HepG2 (cell line): ENCODE data around the gene GMEB2. TPM values are rescaled to one million over a fixed set of nuclear protein-coding genes. Genes with fewer than 3 reads are reported as not detected.

Experiments used
- BHLHE40 ChIP-seq: IDR thresholded peaks from 2 replicates; pipeline ENCODE4 v1.6.1; 2011; ENCODE audit warnings: low read length, improper control_type of control experiment
- HNRNPH1 ChIP-seq: fragments of 200-400 bp; formaldehyde crosslinking; optimal IDR thresholded peaks from 2 replicates; pipeline ENCODE3; 2017; ENCODE audit warnings: mild to moderate bottlenecking, low read depth, low read length
- HOXA9 ChIP-seq: sonication (generic); formaldehyde crosslinking; IDR thresholded peaks from 2 replicates; pipeline ENCODE4 v1.8.1; 2022; ENCODE audit warnings: missing genetic modification reagents, mild to moderate bottlenecking, moderate library complexity, borderline replicate concordance
- KDM1A ChIP-seq: IDR thresholded peaks from 2 replicates; pipeline ENCODE4 v1.6.1; 2016; ENCODE audit warnings: missing compliant biosample characterization
- LRRFIP1 ChIP-seq: sonication (generic); formaldehyde crosslinking; conservative IDR thresholded peaks from 2 replicates; pipeline ENCODE4 v1.4.0; 2020; ENCODE audit warnings: missing genetic modification reagents
- NCOA2 ChIP-seq: sonication (generic); formaldehyde crosslinking; IDR thresholded peaks from 2 replicates; pipeline ENCODE4 v1.8.0; 2022; ENCODE audit warnings: inconsistent platforms
- RXRA ChIP-seq: sonication (generic); formaldehyde crosslinking; IDR thresholded peaks from 2 replicates; pipeline ENCODE4 v1.5.1; 2020; ENCODE audit warnings: missing genetic modification reagents
- SAFB2 ChIP-seq: sonication (generic); formaldehyde crosslinking; IDR thresholded peaks from 2 replicates; pipeline ENCODE4 v1.5.1; 2020; ENCODE audit warnings: missing genetic modification reagents, low read depth, mild to moderate bottlenecking, borderline replicate concordance
- SOX13 ChIP-seq, 3 experiments: fragments of 450-650 bp in 1 of 3; sonication (generic) in 1 of 3; formaldehyde crosslinking in 1 of 3; IDR thresholded peaks in 2 of 3; conservative IDR thresholded peaks in 1 of 3; 2 replicates each; pipeline versions ENCODE4 v1.5.0 to v1.6.1; 2016 to 2020; ENCODE audit warnings: antibody characterized with exemption in 1 of 3, mild to moderate bottlenecking in 1 of 3, missing compliant biosample characterization in 1 of 3, missing genetic modification reagents in 1 of 3, moderate library complexity in 1 of 3
- STAT5B ChIP-seq: sonication (generic); formaldehyde crosslinking; IDR thresholded peaks from 2 replicates; pipeline ENCODE4 v1.4.0; 2020; ENCODE audit warnings: missing genetic modification reagents
- TFDP1 ChIP-seq: IDR thresholded peaks from 2 replicates; pipeline ENCODE4 v1.6.1; 2016; ENCODE audit warnings: missing compliant biosample characterization, missing genetic modification reagents, borderline replicate concordance
- YEATS2 ChIP-seq: sonication (generic); formaldehyde crosslinking; IDR thresholded peaks from 2 replicates; pipeline ENCODE4 v1.4.0; 2020; ENCODE audit warnings: missing genetic modification reagents, borderline replicate concordance
- ZBTB7A ChIP-seq: sonication (generic); formaldehyde crosslinking; IDR thresholded peaks from 2 replicates; pipeline ENCODE4 v1.8.0; 2022; ENCODE audit warnings: mild to moderate bottlenecking, missing genetic modification reagents
- ZNF12 ChIP-seq: sonication (generic); formaldehyde crosslinking; IDR thresholded peaks from 2 replicates; pipeline ENCODE4 v1.5.0; 2020; ENCODE audit warnings: missing genetic modification reagents
- ZNF205 ChIP-seq: IDR thresholded peaks from 2 replicates; pipeline ENCODE4 v1.6.1; 2018; ENCODE audit warnings: missing biosample characterization, missing genetic modification reagents
- ZNF326 ChIP-seq: sonication (generic); formaldehyde crosslinking; IDR thresholded peaks from 2 replicates; pipeline ENCODE4 v1.4.0; 2020; ENCODE audit warnings: missing genetic modification reagents, borderline replicate concordance
- ZNF33B ChIP-seq: sonication (generic); formaldehyde crosslinking; IDR thresholded peaks from 2 replicates; pipeline ENCODE4 v1.5.1; 2020; ENCODE audit warnings: mild to moderate bottlenecking, missing genetic modification reagents
- ZNF446 ChIP-seq: sonication (generic); formaldehyde crosslinking; IDR thresholded peaks from 2 replicates; pipeline ENCODE4 v1.5.0; 2020; ENCODE audit warnings: mild to moderate bottlenecking, missing genetic modification reagents
- polyA plus RNA-seq, 8 experiments: library from polyadenylated mRNA; depleted of rRNA in 3 of 8; stranded (reverse) in 7 of 8; unstranded in 1 of 8; fragments of >200 nt; fragmentation: Illumina TruSeq in 4 of 8; extraction: Trizol in 4 of 8; gene quantifications; 2 replicates each; pipeline versions ENCODE4 v1.2.1 to v1.2.3, GENCODE V29; 2011 to 2016; ENCODE audit warnings: low read depth in 4 of 8, missing spikeins in 1 of 8, mixed read lengths in 1 of 8; ENCODE audit not compliant: insufficient read depth in 1 of 8
- total RNA-seq, 5 experiments: library from RNA; depleted of rRNA; stranded (reverse); fragments of >200 nt; fragmentation: Illumina TruSeq; extraction: Trizol; gene quantifications; 2 replicates each; pipeline ENCODE4 v1.2.3, GENCODE V29; 2016; ENCODE audit warnings: low read depth in 1 of 5
- TF ChIP-seq, protein P1 (sequence below): IDR thresholded peaks from 2 replicates; pipeline ENCODE4 v1.6.1; 2016; ENCODE audit warnings: mild to moderate bottlenecking
- TF ChIP-seq, protein P2 (sequence below): sonication (generic); formaldehyde crosslinking; conservative IDR thresholded peaks from 2 replicates; pipeline ENCODE4 v1.8.0; 2022; ENCODE audit warnings: missing genetic modification reagents

The GMEB2 gene
- total and polyA plus RNA-seq, 2 of the 13 experiments (the other 11 are each of a cell fraction or from before 2014, with no cell fraction given): 10.6 to 12.4 TPM

- TF ChIP-seq, protein P1, sequence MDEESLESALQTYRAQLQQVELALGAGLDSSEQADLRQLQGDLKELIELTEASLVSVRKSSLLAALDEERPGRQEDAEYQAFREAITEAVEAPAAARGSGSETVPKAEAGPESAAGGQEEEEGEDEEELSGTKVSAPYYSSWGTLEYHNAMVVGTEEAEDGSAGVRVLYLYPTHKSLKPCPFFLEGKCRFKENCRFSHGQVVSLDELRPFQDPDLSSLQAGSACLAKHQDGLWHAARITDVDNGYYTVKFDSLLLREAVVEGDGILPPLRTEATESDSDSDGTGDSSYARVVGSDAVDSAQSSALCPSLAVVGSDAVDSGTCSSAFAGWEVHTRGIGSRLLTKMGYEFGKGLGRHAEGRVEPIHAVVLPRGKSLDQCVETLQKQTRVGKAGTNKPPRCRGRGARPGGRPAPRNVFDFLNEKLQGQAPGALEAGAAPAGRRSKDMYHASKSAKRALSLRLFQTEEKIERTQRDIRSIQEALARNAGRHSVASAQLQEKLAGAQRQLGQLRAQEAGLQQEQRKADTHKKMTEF (CRISPR knock-in tag): peak; percentile 48; the same call in 1 of the 2 replicates
- TF ChIP-seq HOXA9 (CRISPR knock-in tag): peak; percentile 41; the same call in 1 of the 2 replicates
- no peak for TF ChIP-seq HNRNPH1
- peak; percentile 12; the same call in 1 of the 2 replicates for TF ChIP-seq ZBTB7A (CRISPR knock-in tag)
- no peak for TF ChIP-seq RXRA (CRISPR knock-in tag)
- no peak for TF ChIP-seq STAT5B
- TF ChIP-seq SAFB2 (CRISPR knock-in tag): peak; percentile 44; the same call in 1 of the 2 replicates
- no peak for TF ChIP-seq SOX13 (IDR thresholded peaks at IDR 0.05)
- TF ChIP-seq SOX13 (CRISPR knock-in tag; conservative IDR thresholded peaks at IDR 0.05 in 1 of 2, IDR thresholded peaks at IDR 0.05 in 1 of 2): peak in 1 of 2 experiments; percentile 14; a peak in 1 of 4 replicates
- TF ChIP-seq YEATS2: 0 out of 2 replicates have a peak, but pooled peaks have one; percentile 62
- peak; percentile 43; the same call in 1 of the 2 replicates for TF ChIP-seq NCOA2 (CRISPR knock-in tag)
- TF ChIP-seq ZNF205: peak; percentile 64; the same call in 1 of the 2 replicates
- TF ChIP-seq, protein P2, sequence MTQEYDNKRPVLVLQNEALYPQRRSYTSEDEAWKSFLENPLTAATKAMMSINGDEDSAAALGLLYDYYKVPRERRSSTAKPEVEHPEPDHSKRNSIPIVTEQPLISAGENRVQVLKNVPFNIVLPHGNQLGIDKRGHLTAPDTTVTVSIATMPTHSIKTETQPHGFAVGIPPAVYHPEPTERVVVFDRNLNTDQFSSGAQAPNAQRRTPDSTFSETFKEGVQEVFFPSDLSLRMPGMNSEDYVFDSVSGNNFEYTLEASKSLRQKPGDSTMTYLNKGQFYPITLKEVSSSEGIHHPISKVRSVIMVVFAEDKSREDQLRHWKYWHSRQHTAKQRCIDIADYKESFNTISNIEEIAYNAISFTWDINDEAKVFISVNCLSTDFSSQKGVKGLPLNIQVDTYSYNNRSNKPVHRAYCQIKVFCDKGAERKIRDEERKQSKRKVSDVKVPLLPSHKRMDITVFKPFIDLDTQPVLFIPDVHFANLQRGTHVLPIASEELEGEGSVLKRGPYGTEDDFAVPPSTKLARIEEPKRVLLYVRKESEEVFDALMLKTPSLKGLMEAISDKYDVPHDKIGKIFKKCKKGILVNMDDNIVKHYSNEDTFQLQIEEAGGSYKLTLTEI (CRISPR knock-in tag): no peak
- peak; percentile 58; the same call in 1 of the 2 replicates for TF ChIP-seq ZNF446 (CRISPR knock-in tag)
- peak; percentile 58; the same call in 1 of the 2 replicates for TF ChIP-seq BHLHE40
- TF ChIP-seq ZNF33B (CRISPR knock-in tag): no peak
- TF ChIP-seq LRRFIP1: no peak
- no peak for TF ChIP-seq ZNF326 (CRISPR knock-in tag)
- peak; percentile 69; the same call in 1 of the 2 replicates for TF ChIP-seq TFDP1 (CRISPR knock-in tag)
- TF ChIP-seq KDM1A (CRISPR knock-in tag): no peak
- peak; percentile 76 for TF ChIP-seq ZNF12 (CRISPR knock-in tag)
These were observed 15.1 kb upstream of the GMEB2 start (continued) for GRCh38 chr20:63641792-63642523.
